HL-60 (cell line): Measurements from ENCODE around the gene MRPS14.

ENCODE experiments used
- CTCF ChIP-seq: IDR thresholded peaks from one replicate; pipeline ENCODE4 v1.5.1; 2011; ENCODE audit warnings: low read length, control low read depth, inconsistent platforms; ENCODE audit not compliant: insufficient read depth
- GABPA ChIP-seq: IDR thresholded peaks from 2 replicates; pipeline ENCODE4 v1.6.1; 2012; ENCODE audit warnings: low read depth
- REST ChIP-seq: IDR thresholded peaks from 2 replicates; pipeline ENCODE4 v1.6.1; 2012; ENCODE audit warnings: low read depth; ENCODE audit not compliant: insufficient replicate concordance

DNA sequence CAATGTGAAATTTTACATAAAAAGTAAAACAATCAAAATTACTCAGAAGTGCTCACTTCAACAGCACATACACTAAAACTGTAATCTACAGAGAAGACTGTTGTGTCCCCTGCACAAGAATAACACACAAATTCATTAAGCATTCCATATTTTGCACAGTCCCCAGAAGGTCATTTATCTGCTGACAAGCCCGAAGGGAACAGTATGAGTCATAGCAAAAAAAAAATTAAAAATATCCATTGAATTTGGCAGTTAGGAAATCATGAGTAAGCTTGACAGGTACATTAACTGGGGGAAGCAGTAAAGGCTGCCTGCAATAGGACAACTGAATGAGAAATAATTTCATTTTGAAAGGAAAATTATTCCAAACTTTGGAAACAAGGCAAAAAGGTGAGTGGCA, 26.7 kb downstream of the MRPS14 start:
- TF ChIP-seq CTCF = no peak
- TF ChIP-seq REST = no peak
- no peak for TF ChIP-seq GABPA
